Measurements from ENCODE around the gene MDM2.
"Not testable (repeated sequence)": the region's sequence is repeated elsewhere in the genome, so short reads cannot be mapped to it uniquely, and the experiment has no call there.

- TF ChIP-seq POLR2A, CTCF (IDR thresholded peaks at IDR 0.05): not testable (repeated sequence)
Observed at GRCh38 chr12:68802372-68802745, 5.6 kb upstream of the MDM2 start.
